SU-DHL-6 (cell line): ENCODE measurements around the gene MICAL3.
"Not testable (repeated sequence)": the region's sequence is repeated elsewhere in the genome, so short reads cannot be mapped to it uniquely, and the experiment has no call there.

Source experiments
- H2AFZ ChIP-seq: fragments of 200-600 bp; sonication (generic); 2 replicates; pipeline ENCODE4 v1.6.1; 2014; ENCODE audit warnings: low read depth, mild to moderate bottlenecking, moderate library complexity, mixed read lengths, antibody characterized with exemption, low read length; ENCODE audit not compliant: severe bottlenecking
- H3F3A ChIP-seq: fragments of 200-600 bp; shearing (Covaris generic); 2 replicates; pipeline ENCODE4 v1.6.0; 2016; ENCODE audit warnings: antibody characterized with exemption, mild to moderate bottlenecking; ENCODE audit not compliant: insufficient read depth
- H3K27ac ChIP-seq: fragments of 200-600 bp; sonication (generic); 2 replicates; pipeline ENCODE4 v1.5.1; 2016; ENCODE audit warnings: low read depth, mild to moderate bottlenecking, low read length, moderate library complexity, mixed read lengths
- H3K27me3 ChIP-seq: fragments of 200-600 bp; sonication (generic), shearing (Covaris generic); 2 replicates; pipeline ENCODE4 v1.6.0; 2014; ENCODE audit warnings: mild to moderate bottlenecking, low read length
- H3K36me3 ChIP-seq: fragments of 200-600 bp; sonication (generic); 2 replicates; pipeline ENCODE4 v1.6.1; 2014; ENCODE audit warnings: mild to moderate bottlenecking, low read length, mixed read lengths
- H3K4me2 ChIP-seq: fragments of 300-600, 200-600 bp; shearing (Covaris generic), sonication (generic); 2 replicates; pipeline ENCODE4 v1.6.0; 2014; ENCODE audit warnings: low read length, low read depth, mild to moderate bottlenecking; ENCODE audit not compliant: poor library complexity, severe bottlenecking
- H3K4me3 ChIP-seq: fragments of 200-600 bp; sonication (generic); 2 replicates; pipeline ENCODE4 v1.5.1; 2014; ENCODE audit warnings: antibody characterized with exemption, low read length, mild to moderate bottlenecking, mixed read lengths; ENCODE audit not compliant: insufficient read depth, poor library complexity, severe bottlenecking
- H3K79me2 ChIP-seq: fragments of 200-600 bp; sonication (generic); 2 replicates; pipeline ENCODE4 v1.6.1; 2014; ENCODE audit warnings: mild to moderate bottlenecking, low read length, moderate library complexity; ENCODE audit not compliant: insufficient read depth
- H3K9ac ChIP-seq: fragments of 200-600 bp; sonication (generic); 2 replicates; pipeline ENCODE4 v1.7.0; 2014; ENCODE audit warnings: mild to moderate bottlenecking, low read length
- H3K9me2 ChIP-seq: fragments of 200-600 bp; sonication (generic); replicated peaks from 2 replicates; pipeline ENCODE4 v1.6.1; 2014; ENCODE audit warnings: low read length; ENCODE audit not compliant: insufficient read depth
- H3K9me3 ChIP-seq: fragments of 200-600 bp; sonication (generic); 2 replicates; pipeline ENCODE4 v1.6.1; 2014; ENCODE audit warnings: low read length, mixed read lengths; ENCODE audit not compliant: insufficient read depth
- H4K20me1 ChIP-seq: fragments of 200-600 bp; sonication (generic); 2 replicates; pipeline ENCODE4 v1.6.1; 2014; ENCODE audit warnings: low read depth, mild to moderate bottlenecking, antibody characterized with exemption, low read length, moderate library complexity, mixed read lengths
- EZH2phosphoT487 ChIP-seq: fragments of 200-600 bp; sonication (generic), shearing (Covaris generic); conservative IDR thresholded peaks from 2 replicates; pipeline ENCODE4 v1.6.1; 2018; ENCODE audit warnings: mild to moderate bottlenecking, antibody characterized with exemption, low read length, moderate library complexity, mixed read lengths
- TF ChIP-seq, protein P1 (sequence below): fragments of 200-600 bp; sonication (generic); IDR thresholded peaks from one replicate; pipeline ENCODE4 v1.5.1; 2017; ENCODE audit warnings: antibody characterized with exemption, mild to moderate bottlenecking, low read length, moderate library complexity; ENCODE audit not compliant: insufficient read depth, poor library complexity, severe bottlenecking

Gene MICAL3

DNA sequence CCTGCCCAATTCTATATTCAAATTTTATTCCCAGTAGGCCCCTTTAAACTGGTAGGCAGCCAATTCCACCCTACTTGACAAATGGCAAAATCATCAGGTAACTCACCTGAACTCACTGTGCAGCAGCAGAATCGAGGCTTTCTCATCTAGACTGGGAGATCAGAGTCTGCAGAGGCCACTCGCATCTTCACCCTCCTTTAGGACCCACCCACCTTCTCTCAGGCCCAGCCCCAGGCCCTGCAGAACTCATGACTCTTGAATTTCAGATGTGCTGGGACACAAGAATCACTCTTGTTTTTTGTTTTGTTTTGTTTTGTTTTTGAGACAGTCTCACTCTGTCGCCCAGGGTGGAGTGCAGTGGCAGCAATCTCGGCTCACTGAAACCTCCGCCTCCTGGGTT is 38.8 kb downstream of the MICAL3 start:
- H3K27ac ChIP-seq, result no peak overlapping the region
- H3F3A ChIP-seq, result no peaks in the 10 kb centered on the region
- H3K9ac ChIP-seq, result no peak overlapping the region
- peaks cover 88% of the 10 kb centered on the region for H3K79me2 ChIP-seq
- H3K27me3 ChIP-seq, result no peaks in the 10 kb centered on the region
- no peak overlapping the region for H3K4me3 ChIP-seq
- TF ChIP-seq EZH2phosphoT487, result no peak
- TF ChIP-seq, protein P1, sequence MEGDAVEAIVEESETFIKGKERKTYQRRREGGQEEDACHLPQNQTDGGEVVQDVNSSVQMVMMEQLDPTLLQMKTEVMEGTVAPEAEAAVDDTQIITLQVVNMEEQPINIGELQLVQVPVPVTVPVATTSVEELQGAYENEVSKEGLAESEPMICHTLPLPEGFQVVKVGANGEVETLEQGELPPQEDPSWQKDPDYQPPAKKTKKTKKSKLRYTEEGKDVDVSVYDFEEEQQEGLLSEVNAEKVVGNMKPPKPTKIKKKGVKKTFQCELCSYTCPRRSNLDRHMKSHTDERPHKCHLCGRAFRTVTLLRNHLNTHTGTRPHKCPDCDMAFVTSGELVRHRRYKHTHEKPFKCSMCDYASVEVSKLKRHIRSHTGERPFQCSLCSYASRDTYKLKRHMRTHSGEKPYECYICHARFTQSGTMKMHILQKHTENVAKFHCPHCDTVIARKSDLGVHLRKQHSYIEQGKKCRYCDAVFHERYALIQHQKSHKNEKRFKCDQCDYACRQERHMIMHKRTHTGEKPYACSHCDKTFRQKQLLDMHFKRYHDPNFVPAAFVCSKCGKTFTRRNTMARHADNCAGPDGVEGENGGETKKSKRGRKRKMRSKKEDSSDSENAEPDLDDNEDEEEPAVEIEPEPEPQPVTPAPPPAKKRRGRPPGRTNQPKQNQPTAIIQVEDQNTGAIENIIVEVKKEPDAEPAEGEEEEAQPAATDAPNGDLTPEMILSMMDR, result no peak
- no peak overlapping the region for H3K4me2 ChIP-seq
- no peak overlapping the region for H2AFZ ChIP-seq
- H3K9me3 ChIP-seq, result no peaks in the 10 kb centered on the region
- H3K36me3 ChIP-seq, result no peaks in the 10 kb centered on the region
- no peaks in the 10 kb centered on the region for H4K20me1 ChIP-seq
- H3K9me2 ChIP-seq, result no peaks in the 10 kb centered on the region

- peaks cover 88% of the 10 kb centered on the region for H3K79me2 ChIP-seq
- not testable (repeated sequence) for H4K20me1 ChIP-seq, H2AFZ ChIP-seq, H3K36me3 ChIP-seq, H3K27ac ChIP-seq, H3K4me2 ChIP-seq, H3K9me2 ChIP-seq, H3F3A ChIP-seq, H3K4me3 ChIP-seq, H3K9ac ChIP-seq, H3K9me3 ChIP-seq, H3K27me3 ChIP-seq
These were observed 39.3 kb downstream of the MICAL3 start for GRCh38 chr22:17985071-17985470.

DNA sequence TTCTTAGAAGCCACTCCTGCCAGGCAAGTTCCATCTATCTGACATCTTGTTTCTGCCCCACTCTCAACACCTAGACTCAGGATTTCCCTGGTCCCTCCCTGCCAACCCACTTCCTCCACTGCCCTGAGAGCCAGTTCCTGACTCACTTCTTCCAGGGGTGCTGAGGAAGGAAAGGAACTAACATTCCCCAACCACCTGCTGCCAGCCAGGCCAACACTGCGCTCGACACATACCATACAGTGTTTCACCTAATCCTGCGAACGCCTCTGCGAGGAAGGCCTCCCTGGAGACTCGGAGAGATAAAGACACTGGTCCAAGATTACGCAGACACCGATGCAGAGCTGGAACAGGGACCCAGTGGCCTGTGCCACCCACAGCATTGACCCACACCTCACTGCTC is 40.2 kb downstream of the MICAL3 start:
- Histone ChIP-seq H3K9me3 (no peaks in the 10 kb centered on the region), H3K4me3 (no peak overlapping the region), H4K20me1 (no peaks in the 10 kb centered on the region), H3K27me3 (no peaks in the 10 kb centered on the region), H3K9me2 (no peaks in the 10 kb centered on the region), H3F3A (no peaks in the 10 kb centered on the region), H3K79me2 (peaks cover 88% of the 10 kb centered on the region), H3K36me3 (no peaks in the 10 kb centered on the region), H2AFZ (no peak overlapping the region), H3K9ac (no peak overlapping the region), H3K27ac (no peak overlapping the region), H3K4me2 (no peak overlapping the region)
- no peak for TF ChIP-seq EZH2phosphoT487
- TF ChIP-seq, protein P1, result no peak

- H3K4me3 ChIP-seq, result no peak overlapping the region
- H3K36me3 ChIP-seq, result no peaks in the 10 kb centered on the region
- no peaks in the 10 kb centered on the region for H3K9me2 ChIP-seq
- H3F3A ChIP-seq, result no peaks in the 10 kb centered on the region
- no peak overlapping the region for H3K9ac ChIP-seq
- no peaks in the 10 kb centered on the region for H3K9me3 ChIP-seq
- no peaks in the 10 kb centered on the region for H4K20me1 ChIP-seq
- H3K79me2 ChIP-seq, result peaks cover 85% of the 10 kb centered on the region
- H3K27me3 ChIP-seq, result no peaks in the 10 kb centered on the region
- H3K27ac ChIP-seq, result no peak overlapping the region
- TF ChIP-seq, protein P1, result no peak
- TF ChIP-seq EZH2phosphoT487, result no peak
- H3K4me2 ChIP-seq, result no peak overlapping the region
- no peak overlapping the region for H2AFZ ChIP-seq
These were observed 41.7 kb downstream of the MICAL3 start for GRCh38 chr22:17982572-17983141.
